IMR-90 (cell line): Measurements from ENCODE around the gene MED22. TPM values are rescaled to one million over a fixed set of nuclear protein-coding genes. Genes with fewer than 3 reads are reported as not detected.

Source experiments
- ATAC-seq: fragments of 200-7000 bp; cut with Tn5 transposase; 2 replicates; pipeline ENCODE4 v1.9.1; 2020; ENCODE audit warnings: low read depth, mild to moderate bottlenecking, moderate library complexity
- BruUV-seq: library from RNA; stranded (reverse); fragments of 400-500 nt; replicated peaks from 2 replicates; lab custom pipeline; 2021; lab: Mats Ljungman, UMichigan
- CTCF ChIA-PET: fragments of 300-600 bp; formaldehyde crosslinking; extraction: SDS; loops from one replicate; lab custom pipeline; 2021; ENCODE audit warnings: antibody characterized with exemption; lab: Yijun Ruan, JAX
- POLR2A ChIA-PET: fragments of 300-600 bp; sonication (Branson Sonifier 250); formaldehyde crosslinking; loops from one replicate; lab custom pipeline; 2022; ENCODE audit warnings: antibody characterized with exemption; ENCODE audit not compliant: unreplicated experiment; lab: Charles Lee
- DNase-seq: peaks from one replicate; pipeline ENCODE4 v3.0.0; 2013
- H2AFZ ChIP-seq: replicated peaks from 2 replicates; pipeline ENCODE3; 2013; ENCODE audit warnings: low read length, mild to moderate bottlenecking; ENCODE audit not compliant: poor library complexity
- H2AK5ac ChIP-seq: 2 replicates; pipeline ENCODE4 v1.6.1; 2013; ENCODE audit warnings: low read depth, low read length, inconsistent platforms
- H2AK9ac ChIP-seq: replicated peaks from 2 replicates; pipeline ENCODE3; 2013; ENCODE audit warnings: mild to moderate bottlenecking, low read depth, low read length, moderate library complexity; ENCODE audit not compliant: poor library complexity
- H2BK120ac ChIP-seq: 2 replicates; pipeline ENCODE4 v1.6.1; 2013; ENCODE audit warnings: low read depth, low read length, inconsistent platforms
- H2BK15ac ChIP-seq: 3 replicates; pipeline ENCODE4 v1.6.1; 2013; ENCODE audit warnings: low read depth, low read length, inconsistent platforms
- H2BK20ac ChIP-seq: 2 replicates; pipeline ENCODE4 v1.6.1; 2013; ENCODE audit warnings: low read depth, mild to moderate bottlenecking, inconsistent platforms, low read length, moderate library complexity
- H2BK5ac ChIP-seq: 2 replicates; pipeline ENCODE4 v1.6.1; 2013; ENCODE audit warnings: mild to moderate bottlenecking, low read depth, low read length, inconsistent platforms; ENCODE audit not compliant: poor library complexity, severe bottlenecking
- H3K14ac ChIP-seq: replicated peaks from 2 replicates; pipeline ENCODE4 v1.6.1; 2013; ENCODE audit warnings: low read depth, low read length, inconsistent platforms
- H3K18ac ChIP-seq: 2 replicates; pipeline ENCODE4 v1.6.1; 2013; ENCODE audit warnings: low read depth, low read length, control low read depth
- H3K23ac ChIP-seq: 2 replicates; pipeline ENCODE4 v1.6.1; 2013; ENCODE audit warnings: low read depth, low read length, inconsistent platforms
- H3K27ac ChIP-seq: 2 replicates; pipeline ENCODE4 v1.5.1; 2013; ENCODE audit warnings: mild to moderate bottlenecking, control low read depth, low read length; ENCODE audit not compliant: insufficient read depth
- H3K27me3 ChIP-seq: 2 replicates; pipeline ENCODE4 v1.6.1; 2013; ENCODE audit warnings: low read length; ENCODE audit not compliant: control insufficient read depth, insufficient read depth
- H3K36me3 ChIP-seq: 2 replicates; pipeline ENCODE4 v1.6.1; 2013; ENCODE audit warnings: low read length, mixed read lengths; ENCODE audit not compliant: control insufficient read depth, insufficient read depth
- H3K4ac ChIP-seq: 2 replicates; pipeline ENCODE4 v1.6.1; 2013; ENCODE audit warnings: low read depth, low read length, inconsistent platforms
- H3K4me1 ChIP-seq: 2 replicates; pipeline ENCODE4 v1.6.1; 2013; ENCODE audit warnings: low read length, mixed read lengths; ENCODE audit not compliant: control insufficient read depth, insufficient read depth
- H3K4me2 ChIP-seq: 2 replicates; pipeline ENCODE4 v1.6.1; 2013; ENCODE audit warnings: low read depth, mild to moderate bottlenecking, control low read depth, low read length, moderate library complexity
- H3K4me3 ChIP-seq: 2 replicates; pipeline ENCODE4 v1.5.1; 2013; ENCODE audit warnings: low read depth, mild to moderate bottlenecking, control low read depth, low read length, moderate library complexity; ENCODE audit not compliant: insufficient read depth
- H3K56ac ChIP-seq: 2 replicates; pipeline ENCODE4 v1.6.1; 2013; ENCODE audit warnings: low read length, inconsistent platforms; ENCODE audit not compliant: insufficient read depth; ENCODE audit errors: extremely low read depth
- H3K79me1 ChIP-seq, 2 experiments: 2 replicates each; pipeline ENCODE4 v1.6.1; 2013; ENCODE audit warnings: low read length in 2 of 2, inconsistent platforms in 1 of 2, low read depth in 1 of 2
- H3K9ac ChIP-seq: 2 replicates; pipeline ENCODE4 v1.6.1; 2013; ENCODE audit warnings: low read depth, low read length, control low read depth
- H3K9me1 ChIP-seq: 2 replicates; pipeline ENCODE4 v1.6.1; 2013; ENCODE audit warnings: low read length, inconsistent platforms; ENCODE audit not compliant: insufficient read depth
- H3K9me3 ChIP-seq: 2 replicates; pipeline ENCODE4 v1.6.1; 2013; ENCODE audit warnings: low read length; ENCODE audit not compliant: control insufficient read depth, insufficient read depth
- H4K20me1 ChIP-seq: 2 replicates; pipeline ENCODE4 v1.6.1; 2013; ENCODE audit warnings: low read length, inconsistent platforms; ENCODE audit not compliant: insufficient read depth
- H4K5ac ChIP-seq: 2 replicates; pipeline ENCODE4 v1.6.1; 2013; ENCODE audit warnings: mild to moderate bottlenecking, low read depth, low read length, control low read depth
- H4K8ac ChIP-seq, 2 experiments: 2 replicates each; pipeline ENCODE4 v1.6.1; 2013; ENCODE audit warnings: low read depth in 2 of 2, low read length in 2 of 2, control low read depth in 1 of 2, inconsistent platforms in 1 of 2
- H4K91ac ChIP-seq: 2 replicates; pipeline ENCODE4 v1.6.1; 2013; ENCODE audit warnings: low read depth, low read length, inconsistent platforms; ENCODE audit not compliant: insufficient read depth
- BHLHE40 ChIP-seq: fragments of 150-350 bp; IDR thresholded peaks from 2 replicates; pipeline ENCODE4 v1.6.1; 2016; ENCODE audit warnings: mild to moderate bottlenecking, low read depth, low read length
- CEBPB ChIP-seq: IDR thresholded peaks from 2 replicates; pipeline ENCODE4 v1.6.1; 2012; ENCODE audit warnings: low read depth, low read length, improper control_type of control experiment
- CHD1 ChIP-seq: IDR thresholded peaks from 2 replicates; pipeline ENCODE4 v1.6.1; 2012; ENCODE audit warnings: low read depth, low read length, improper control_type of control experiment
- CTCF ChIP-seq: conservative IDR thresholded peaks from 2 replicates; pipeline ENCODE4 v1.5.1; 2012; ENCODE audit warnings: mild to moderate bottlenecking, low read depth, low read length, improper control_type of control experiment
- ELK1 ChIP-seq: fragments of 150-350 bp; IDR thresholded peaks from 2 replicates; pipeline ENCODE4 v1.6.1; 2016; ENCODE audit warnings: low read depth, mild to moderate bottlenecking, low read length, moderate library complexity, borderline replicate concordance
- FOS ChIP-seq: fragments of 150-350 bp; IDR thresholded peaks from 2 replicates; pipeline ENCODE4 v1.6.1; 2016; ENCODE audit warnings: low read depth, low read length
- MAFK ChIP-seq: IDR thresholded peaks from 2 replicates; pipeline ENCODE4 v1.6.1; 2012; ENCODE audit warnings: low read depth, low read length, improper control_type of control experiment
- MAZ ChIP-seq: IDR thresholded peaks from 2 replicates; pipeline ENCODE4 v1.6.1; 2012; ENCODE audit warnings: low read depth, mild to moderate bottlenecking, low read length, improper control_type of control experiment, moderate library complexity, borderline replicate concordance
- MXI1 ChIP-seq: IDR thresholded peaks from 2 replicates; pipeline ENCODE4 v1.6.1; 2012; ENCODE audit warnings: low read depth, mild to moderate bottlenecking, low read length, moderate library complexity, borderline replicate concordance
- NFE2L2 ChIP-seq: fragments of 150-350 bp; IDR thresholded peaks from 2 replicates; pipeline ENCODE4 v1.6.1; 2016; ENCODE audit warnings: low read depth, mild to moderate bottlenecking, low read length
- POLR2A ChIP-seq: IDR thresholded peaks from 2 replicates; pipeline ENCODE4 v1.6.1; 2012; ENCODE audit warnings: mild to moderate bottlenecking, low read depth, low read length
- RAD21 ChIP-seq: IDR thresholded peaks from 2 replicates; pipeline ENCODE4 v1.6.1; 2012; ENCODE audit warnings: low read length, improper control_type of control experiment
- RCOR1 ChIP-seq: IDR thresholded peaks from 2 replicates; pipeline ENCODE4 v1.6.1; 2012; ENCODE audit warnings: mild to moderate bottlenecking, low read length, improper control_type of control experiment; ENCODE audit not compliant: insufficient replicate concordance
- RFX5 ChIP-seq: IDR thresholded peaks from 2 replicates; pipeline ENCODE4 v1.8.0; 2012; ENCODE audit warnings: low read depth, mild to moderate bottlenecking, low read length, moderate library complexity
- SMC3 ChIP-seq: fragments of 150-350 bp; IDR thresholded peaks from 2 replicates; pipeline ENCODE4 v1.6.1; 2016; ENCODE audit warnings: low read depth, mild to moderate bottlenecking, antibody characterized with exemption, low read length, moderate library complexity
- USF2 ChIP-seq: fragments of 150-350 bp; IDR thresholded peaks from 2 replicates; pipeline ENCODE4 v1.6.1; 2017; ENCODE audit warnings: mild to moderate bottlenecking, antibody characterized with exemption, low read length, low read depth
- WGBS, 2 experiments: methylation state at CpG; one replicate each; pipeline versions ENCODE4 v1.1.5 to v1.1.7; 2013; ENCODE audit warnings: missing lambda C conversion rate in 2 of 2; ENCODE audit not compliant: insufficient read length in 1 of 2; ENCODE audit errors: extremely low coverage in 2 of 2; 5-methylcytosine and 5-hydroxymethylcytosine counted together
- dilution Hi-C: fragments of 300-500 bp; cut with HindIII; formaldehyde crosslinking; loops from one replicate; pipeline ENCODE4 v1.14.3; 2018; ENCODE audit warnings: low sequenced_read_pairs; ENCODE audit not compliant: unreplicated experiment
- in situ Hi-C: fragments of 300-500 bp; cut with MboI; formaldehyde crosslinking; loops from 3 replicates; pipeline ENCODE4 v1.14.3; 2019; ENCODE audit warnings: low sequenced_read_pairs, inconsistent platforms, mixed read lengths
- intact Hi-C: fragments of 100-400 bp; cut with micrococcal nuclease; formaldehyde crosslinking; loops from 2 replicates; pipeline ENCODE4 v1.10.0; 2022
- polyA plus RNA-seq, 3 experiments: library from polyadenylated mRNA; depleted of rRNA; stranded (reverse); fragments of >200 nt; gene quantifications; 2 replicates each; pipeline ENCODE4 v1.2.3, GENCODE V29; 2012; ENCODE audit warnings: low replicate concordance in 1 of 3
- total RNA-seq: library from RNA; depleted of rRNA; stranded (reverse); fragments of >200 nt; gene quantifications from 2 replicates; pipeline ENCODE4 v1.2.3, GENCODE V29; 2012

MED22 gene
- total and polyA plus RNA-seq, 2 of the 4 experiments (the other 2 are of a cell fraction) = 7.9 to 28.3 TPM

- Histone ChIP-seq H3K14ac (no peak overlapping the region), H3K4me3 (no peak overlapping the region), H3K4me1 (no peaks in the 10 kb centered on the region), H2AFZ (no peak overlapping the region), H3K9ac (no peak overlapping the region), H3K27ac (no peak overlapping the region), H4K91ac (no peak overlapping the region), H2BK120ac (no peak overlapping the region), H2AK9ac (peak overlapping the region; percentile 7), H2AK5ac (no peak overlapping the region), H3K27me3 (no peaks in the 10 kb centered on the region), H3K56ac (no peak overlapping the region), H3K36me3 (peaks cover 35% of the 10 kb centered on the region), H2BK20ac (no peak overlapping the region), H3K23ac (no peak overlapping the region), H3K9me3 (no peaks in the 10 kb centered on the region), H2BK5ac (no peak overlapping the region), H2BK15ac (no peak overlapping the region), H3K4ac (no peak overlapping the region), H4K8ac (no peak overlapping the region), H3K4me2 (no peak overlapping the region), H3K79me1 (peaks cover 17 to 34% of the 10 kb centered on the region in 2 experiments; a peak in 3 of 4 replicates), H3K18ac (no peak overlapping the region), H3K9me1 (peaks cover 10% of the 10 kb centered on the region; the same call in 1 of the 2 replicates), H4K20me1 (no peaks in the 10 kb centered on the region; the same call in 1 of the 2 replicates), H4K5ac (no peak overlapping the region)
- ChIA-PET CTCF (no interaction called here), POLR2A (no interaction called here)
- intact Hi-C loops (no loop called here), dilution Hi-C loops (no loop called here), in situ Hi-C loops (no loop called here)
- WGBS, 2 experiments = no CpG with 5 or more reads among the region's 11 CpGs
- no peak for TF ChIP-seq RAD21
- TF ChIP-seq MAFK = no peak
- no peak for TF ChIP-seq ELK1
- TF ChIP-seq NFE2L2 = no peak
- no peak for TF ChIP-seq RFX5
- TF ChIP-seq CTCF = no peak
- no peak for TF ChIP-seq MXI1
- TF ChIP-seq RCOR1 = no peak
- TF ChIP-seq CHD1 = no peak
- TF ChIP-seq CEBPB = no peak
- no peak for TF ChIP-seq USF2
- no peak for TF ChIP-seq MAZ
- TF ChIP-seq SMC3 = no peak
- no peak for TF ChIP-seq BHLHE40
- TF ChIP-seq FOS = no peak
- TF ChIP-seq POLR2A = no peak
- ATAC-seq (no peak), DNase-seq (no peak)
- no TSS peak for BruUV-seq
These were observed 14.9 kb downstream of the MED22 start for GRCh38 chr9:133333011-133333410.
